ENCODE results near the gene BRSK2.
"Not testable (repeated sequence)": the region's sequence is repeated elsewhere in the genome, so short reads cannot be mapped to it uniquely, and the experiment has no call there.

The BRSK2 gene

DNA sequence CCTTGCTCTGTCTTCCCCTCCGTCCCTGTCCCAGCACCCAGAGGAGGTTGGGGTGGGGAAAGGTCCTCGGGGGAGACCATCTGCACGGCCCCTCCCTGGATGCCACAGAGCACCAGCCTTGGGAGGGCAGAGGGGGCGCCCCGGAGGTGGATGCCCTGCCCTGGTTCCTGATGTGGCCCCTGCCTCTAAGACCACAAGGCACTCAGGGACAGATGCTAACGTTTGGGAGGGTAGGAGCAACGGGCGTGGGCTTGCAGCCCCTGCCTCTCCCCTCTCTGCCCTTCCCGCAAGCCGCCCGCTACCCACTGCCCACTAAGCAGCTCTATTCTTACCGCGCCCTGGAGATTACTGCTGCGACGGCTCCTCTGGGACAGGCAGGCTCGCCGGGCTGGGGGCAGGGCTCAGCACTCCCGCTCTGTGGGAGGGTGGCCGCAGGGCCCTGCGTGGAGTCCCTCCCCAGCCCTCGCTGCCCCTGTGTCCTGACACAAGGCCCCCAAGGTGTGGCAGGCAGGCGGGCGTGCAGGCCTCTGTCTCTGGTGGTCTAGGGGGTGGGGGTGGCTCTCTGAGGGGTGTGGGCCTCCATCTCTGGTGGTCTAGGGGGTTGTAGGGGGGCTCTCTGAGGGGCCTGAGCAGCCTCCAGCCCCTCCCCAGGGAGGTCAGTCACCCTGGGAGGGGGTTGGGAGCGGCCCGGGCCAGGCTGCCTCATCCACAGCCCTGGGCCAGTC, 14.9 kb downstream of the BRSK2 start:
- H3K4me1 Mint-ChIP-seq = no peaks in the 10 kb centered on the region
- no peaks in the 10 kb centered on the region for H3K27me3 Mint-ChIP-seq
- H3K4me3 Mint-ChIP-seq = no peak overlapping the region
- no peaks in the 10 kb centered on the region for H3K9me3 Mint-ChIP-seq
- no peak overlapping the region for H3K27ac Mint-ChIP-seq
- no peaks in the 10 kb centered on the region for H3K36me3 Mint-ChIP-seq

DNA sequence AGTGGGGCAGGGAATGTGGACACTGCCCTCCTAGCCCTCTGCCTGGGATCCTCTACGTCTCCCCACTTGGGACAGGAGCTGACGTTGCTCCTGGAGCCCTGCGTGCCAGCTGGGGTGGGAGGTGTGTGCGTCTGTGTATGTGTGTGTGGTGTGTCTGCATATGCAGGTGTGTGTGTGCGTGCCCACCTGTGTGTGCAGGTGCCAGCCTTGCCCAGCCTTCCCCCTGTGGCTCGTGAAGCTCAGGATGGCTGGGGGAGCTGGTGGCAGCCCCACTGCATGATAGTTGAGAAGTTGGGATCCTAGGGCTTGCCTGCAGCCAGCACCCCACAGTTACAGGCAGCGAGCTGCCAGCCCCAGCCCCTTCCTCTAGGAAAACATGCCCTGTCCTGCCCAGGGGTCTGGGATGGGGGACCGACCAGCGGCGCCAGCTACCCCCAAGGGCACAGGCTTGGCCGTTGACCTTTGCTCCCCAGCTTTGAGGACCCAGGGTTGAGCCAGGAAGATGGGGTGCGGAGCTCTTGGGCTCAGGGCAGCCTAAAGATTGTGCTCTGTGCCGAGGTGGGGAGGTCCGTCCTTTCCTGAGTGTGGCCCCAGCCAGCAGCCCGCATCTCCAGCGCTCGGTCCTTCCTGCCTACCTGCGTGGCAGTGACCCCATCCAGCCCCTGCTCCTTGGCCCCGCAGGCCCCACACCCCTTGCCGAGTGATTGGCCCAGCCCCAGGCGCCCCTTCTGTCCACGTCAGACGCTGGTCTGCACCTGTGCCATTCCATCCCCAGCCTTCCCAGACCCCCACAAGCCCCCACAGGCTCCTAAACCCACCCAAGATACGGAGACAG, 15.7 kb downstream of the BRSK2 start:
- no peak overlapping the region for H3K4me3 Mint-ChIP-seq
- no peaks in the 10 kb centered on the region for H3K9me3 Mint-ChIP-seq

DNA sequence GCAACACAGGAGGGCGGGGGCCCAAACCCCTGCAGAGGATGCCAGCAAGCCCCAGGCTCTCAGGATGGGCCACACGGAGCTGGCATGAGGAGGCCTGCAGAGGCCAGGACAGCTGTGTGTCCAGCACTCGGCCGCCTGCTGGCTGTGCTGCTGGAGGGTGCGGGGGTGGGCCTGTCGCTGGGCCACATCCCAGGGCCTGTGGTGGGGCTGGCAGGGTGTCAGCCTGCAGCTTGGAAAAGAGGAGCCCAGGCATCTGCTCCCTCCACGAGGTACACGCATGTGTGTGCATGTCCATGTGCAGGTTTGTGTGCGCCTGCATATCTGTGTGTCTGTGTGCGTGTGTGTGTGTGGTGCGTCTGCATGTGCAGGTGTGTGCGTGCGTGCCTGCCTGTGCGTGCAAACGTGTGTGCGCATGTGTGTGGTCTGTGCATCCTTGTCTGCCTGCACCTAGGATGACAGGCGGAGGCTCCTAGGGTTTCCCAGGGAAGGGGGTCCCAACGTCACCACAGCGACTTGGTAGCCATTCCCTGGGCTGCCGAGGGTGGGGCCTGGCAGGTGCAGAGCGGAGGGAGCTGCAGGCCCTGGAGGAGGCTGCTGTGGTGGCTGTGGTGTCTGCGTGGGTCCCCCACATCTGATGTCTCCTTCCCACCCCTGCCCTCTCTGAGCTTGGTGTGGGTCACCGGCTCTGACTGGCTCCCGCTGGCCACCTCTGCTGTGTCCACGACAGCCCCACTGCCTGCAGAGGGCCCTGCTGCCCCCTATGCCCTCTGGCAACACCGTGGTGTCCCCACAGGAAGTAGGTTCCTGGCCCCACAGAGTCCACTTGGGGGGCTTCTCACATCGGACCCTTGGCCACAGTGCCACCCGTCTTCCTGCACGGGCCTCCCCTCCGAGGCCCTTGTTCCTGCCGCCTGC, 17.1 kb downstream of the BRSK2 start:
- no peaks in the 10 kb centered on the region for H3K36me3 Mint-ChIP-seq
- no peaks in the 10 kb centered on the region for H3K4me1 Mint-ChIP-seq
- no peaks in the 10 kb centered on the region for H3K9me3 Mint-ChIP-seq
- no peak overlapping the region for H3K27ac Mint-ChIP-seq
- no peak overlapping the region for H3K4me3 Mint-ChIP-seq
- no peaks in the 10 kb centered on the region for H3K27me3 Mint-ChIP-seq

More for the DNA sequence above, 15.7 kb downstream of the BRSK2 start:
- no peaks in the 10 kb centered on the region for H3K27me3 Mint-ChIP-seq
- H3K36me3 Mint-ChIP-seq = no peaks in the 10 kb centered on the region
- no peak overlapping the region for H3K27ac Mint-ChIP-seq
- no peaks in the 10 kb centered on the region for H3K4me1 Mint-ChIP-seq

DNA sequence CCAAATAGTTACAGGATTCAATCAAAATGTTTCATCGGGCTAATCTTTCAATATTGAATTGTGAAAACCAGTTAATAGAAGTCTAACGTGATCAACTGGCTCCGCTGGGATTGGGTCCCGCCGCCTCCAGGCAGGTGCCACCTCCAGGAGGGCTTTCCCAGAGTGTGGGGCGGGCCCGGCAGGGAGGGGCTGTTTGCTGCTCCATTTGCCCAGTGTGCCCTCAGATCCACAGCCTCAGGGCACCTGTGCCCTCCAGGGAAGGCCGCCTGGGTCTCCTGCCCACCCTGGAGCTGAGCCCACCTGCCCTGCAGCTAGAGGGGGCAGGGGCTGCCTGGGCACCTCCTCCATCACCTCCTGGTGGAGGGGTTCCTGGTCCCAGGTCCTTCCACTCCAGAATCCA, 17.9 kb downstream of the BRSK2 start:
- no peaks in the 10 kb centered on the region for H3K36me3 Mint-ChIP-seq
- no peak overlapping the region for H3K27ac Mint-ChIP-seq
- no peaks in the 10 kb centered on the region for H3K4me1 Mint-ChIP-seq
- no peak overlapping the region for H3K4me3 Mint-ChIP-seq
- no peaks in the 10 kb centered on the region for H3K9me3 Mint-ChIP-seq
- no peaks in the 10 kb centered on the region for H3K27me3 Mint-ChIP-seq

DNA sequence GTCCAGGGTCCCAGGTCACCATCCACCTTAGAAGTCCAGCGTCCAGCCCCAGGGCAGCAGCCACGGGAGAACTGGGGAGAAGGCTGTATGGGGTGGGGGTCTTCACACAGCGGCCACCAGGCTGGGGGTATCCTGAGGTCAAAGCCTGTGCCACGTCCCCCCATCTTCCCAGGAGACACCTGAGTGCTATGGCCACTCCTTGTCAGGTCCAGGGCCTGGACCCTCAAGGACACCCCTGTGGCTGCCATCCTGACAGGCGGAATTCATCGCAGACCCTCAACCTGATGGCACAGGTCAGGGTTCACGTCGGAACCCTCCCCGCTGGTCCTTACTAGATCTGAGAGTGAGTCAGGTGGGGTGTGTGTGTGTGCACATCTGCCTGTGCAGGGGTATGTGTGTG, 18.6 kb downstream of the BRSK2 start:
- Mint-ChIP-seq H3K4me3 (no peak overlapping the region), H3K27me3 (no peaks in the 10 kb centered on the region), H3K4me1 (no peaks in the 10 kb centered on the region), H3K36me3 (no peaks in the 10 kb centered on the region), H3K9me3 (no peaks in the 10 kb centered on the region), H3K27ac (no peak overlapping the region)

DNA sequence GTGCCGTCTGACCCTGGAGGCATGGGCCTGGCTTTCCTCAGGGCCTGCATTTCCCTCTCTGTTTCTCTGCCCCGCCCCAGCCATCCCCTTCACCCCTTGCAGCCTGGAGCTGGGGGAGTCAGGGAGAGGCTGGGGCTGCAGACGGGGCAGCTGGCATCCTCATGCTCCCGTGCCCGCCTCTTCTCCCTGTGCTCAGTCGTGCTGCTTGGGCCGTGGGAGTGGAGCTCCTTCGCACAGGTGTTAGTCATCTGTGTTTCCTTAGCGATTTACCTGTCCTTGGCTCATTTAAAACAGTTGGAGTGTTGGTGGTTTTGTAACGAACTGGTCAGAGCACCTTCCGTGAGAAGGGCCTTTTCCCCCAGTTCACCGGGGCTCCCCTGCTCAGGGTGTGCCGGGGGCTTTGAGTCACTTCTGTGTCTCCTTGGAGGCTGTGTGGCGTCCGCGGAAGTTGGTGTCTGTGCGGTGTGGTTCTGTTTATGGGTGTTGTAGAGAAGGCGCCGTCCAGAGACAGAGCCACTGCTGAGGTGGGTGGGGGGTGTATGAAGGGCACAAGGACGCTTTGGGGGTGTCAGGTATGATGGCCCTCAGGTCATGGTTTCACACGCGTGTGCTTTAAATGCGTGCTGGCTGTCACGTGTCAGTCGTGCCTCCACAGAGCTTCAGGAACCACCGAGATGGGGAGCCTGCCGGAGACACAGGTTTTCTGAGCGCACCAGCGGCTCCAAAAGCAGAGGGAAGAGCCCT, 19.5 kb downstream of the BRSK2 start:
- Mint-ChIP-seq H3K27me3 (no peaks in the 10 kb centered on the region), H3K4me3 (no peak overlapping the region), H3K4me1 (no peaks in the 10 kb centered on the region), H3K27ac (no peak overlapping the region), H3K9me3 (no peaks in the 10 kb centered on the region), H3K36me3 (no peaks in the 10 kb centered on the region)

DNA sequence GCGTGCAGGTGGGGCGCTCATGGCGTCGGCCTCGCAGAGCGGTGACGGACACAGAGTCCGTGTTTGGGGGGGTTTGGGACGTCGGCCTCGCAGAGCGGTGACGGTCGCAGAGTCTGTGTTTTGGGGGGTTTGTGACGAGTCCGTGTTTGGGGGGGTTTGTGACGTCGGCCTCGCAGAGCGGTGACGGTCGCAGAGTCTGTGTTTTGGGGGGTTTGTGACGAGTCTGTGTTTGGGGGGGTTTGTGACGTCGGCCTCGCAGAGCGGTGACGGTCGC, 20.1 kb downstream of the BRSK2 start:
- H3K4me1 Mint-ChIP-seq, H3K27me3 Mint-ChIP-seq: not testable (repeated sequence)

DNA sequence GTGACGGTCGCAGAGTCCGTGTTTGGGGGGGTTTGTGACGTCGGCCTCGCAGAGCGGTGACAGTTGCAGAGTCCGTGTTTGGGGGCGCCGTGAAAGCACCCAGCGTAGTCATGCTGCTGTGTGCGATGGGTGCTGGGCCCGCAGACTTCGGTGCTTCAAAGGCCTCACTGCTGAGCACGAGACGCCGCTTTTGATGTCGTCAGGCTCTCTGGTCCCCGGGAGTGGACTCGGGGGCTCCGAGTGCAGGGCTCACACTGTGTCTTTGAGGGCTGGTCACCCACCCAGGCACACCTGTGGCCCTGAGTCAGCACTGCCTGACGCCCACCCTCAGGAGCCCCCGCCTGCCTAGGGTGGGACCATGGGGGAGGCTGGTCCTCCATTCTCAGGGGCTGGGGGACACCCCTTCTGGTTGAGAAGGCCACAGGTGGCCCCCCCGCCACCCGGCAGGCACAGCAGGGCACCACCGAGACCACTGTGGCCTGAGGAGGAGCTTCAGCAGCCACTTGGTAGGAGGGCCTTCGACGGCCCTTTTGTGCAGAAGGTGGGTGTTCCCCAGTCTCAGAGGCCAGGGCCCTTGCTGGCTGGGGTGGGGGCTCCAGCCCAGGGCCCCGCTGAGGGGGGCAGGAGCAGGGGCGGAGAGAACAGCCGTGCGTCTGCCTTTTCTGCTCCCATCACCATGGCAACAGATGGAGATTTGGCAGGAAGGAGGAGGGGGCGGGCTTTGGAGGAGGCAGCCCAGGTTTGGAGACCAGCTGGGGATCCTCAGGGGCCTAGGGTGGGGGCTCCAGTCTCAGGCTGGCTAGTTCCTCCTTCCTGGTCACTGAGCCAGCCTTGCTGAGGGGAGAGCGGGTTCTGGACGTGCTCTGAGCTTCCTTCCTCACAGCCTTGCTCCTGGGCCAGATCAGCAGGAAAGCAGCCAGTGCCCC, 20.9 kb downstream of the BRSK2 start:
- no peaks in the 10 kb centered on the region for H3K4me1 Mint-ChIP-seq
- H3K27me3 Mint-ChIP-seq = no peaks in the 10 kb centered on the region
- no peak overlapping the region for H3K27ac Mint-ChIP-seq
- no peaks in the 10 kb centered on the region for H3K9me3 Mint-ChIP-seq
- no peaks in the 10 kb centered on the region for H3K36me3 Mint-ChIP-seq
- no peak overlapping the region for H3K4me3 Mint-ChIP-seq

More for the DNA sequence above, 20.1 kb downstream of the BRSK2 start:
- not testable (repeated sequence) for H3K4me3 Mint-ChIP-seq, H3K9me3 Mint-ChIP-seq, H3K27ac Mint-ChIP-seq, H3K36me3 Mint-ChIP-seq

DNA sequence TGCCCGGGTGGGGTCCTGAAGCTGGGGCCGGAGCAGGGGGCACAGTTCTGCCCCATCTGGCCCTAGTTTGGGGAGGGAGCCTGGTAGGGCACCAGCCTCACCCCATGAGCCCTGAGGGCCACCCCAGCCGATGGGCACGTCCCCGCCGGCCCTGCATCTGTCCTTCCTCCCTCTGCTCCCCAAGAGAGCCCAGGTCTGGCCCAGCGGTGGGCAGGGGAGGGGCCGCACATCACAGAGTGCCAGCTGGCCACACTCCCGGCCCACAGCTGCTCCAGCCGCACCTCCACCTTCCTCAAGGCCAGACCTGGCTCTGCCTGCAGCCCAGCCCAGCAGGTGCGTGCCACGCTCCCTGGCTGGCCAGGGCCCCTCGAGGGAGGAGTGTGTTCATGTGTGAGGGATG, 21.6 kb downstream of the BRSK2 start:
- no peaks in the 10 kb centered on the region for H3K4me1 Mint-ChIP-seq
- no peaks in the 10 kb centered on the region for H3K9me3 Mint-ChIP-seq
- H3K27ac Mint-ChIP-seq = no peak overlapping the region
- H3K36me3 Mint-ChIP-seq = no peaks in the 10 kb centered on the region
- no peak overlapping the region for H3K4me3 Mint-ChIP-seq
- no peaks in the 10 kb centered on the region for H3K27me3 Mint-ChIP-seq

DNA sequence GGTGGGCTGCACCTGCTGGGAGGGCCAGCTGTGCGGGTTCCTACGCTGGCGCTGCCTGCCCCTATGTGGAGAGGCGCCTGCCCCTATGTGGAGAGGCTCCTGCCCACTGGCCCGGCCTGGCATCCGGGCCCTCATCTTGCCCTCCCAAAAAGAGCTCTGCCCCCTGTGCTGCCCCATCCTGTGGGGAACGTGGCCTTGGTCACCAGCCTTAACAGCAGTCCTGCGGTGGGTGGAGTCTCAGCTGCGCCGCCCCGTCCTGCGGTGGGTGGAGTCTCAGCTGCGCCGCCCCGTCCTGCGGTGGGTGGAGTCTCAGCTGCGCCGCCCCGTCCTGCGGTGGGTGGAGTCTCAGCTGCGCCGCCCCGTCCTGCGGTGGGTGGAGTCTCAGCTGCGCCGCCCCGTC, 22.0 kb downstream of the BRSK2 start:
- H3K9me3 Mint-ChIP-seq, H3K27me3 Mint-ChIP-seq, H3K4me1 Mint-ChIP-seq, H3K4me3 Mint-ChIP-seq, H3K27ac Mint-ChIP-seq, H3K36me3 Mint-ChIP-seq: not testable (repeated sequence)

DNA sequence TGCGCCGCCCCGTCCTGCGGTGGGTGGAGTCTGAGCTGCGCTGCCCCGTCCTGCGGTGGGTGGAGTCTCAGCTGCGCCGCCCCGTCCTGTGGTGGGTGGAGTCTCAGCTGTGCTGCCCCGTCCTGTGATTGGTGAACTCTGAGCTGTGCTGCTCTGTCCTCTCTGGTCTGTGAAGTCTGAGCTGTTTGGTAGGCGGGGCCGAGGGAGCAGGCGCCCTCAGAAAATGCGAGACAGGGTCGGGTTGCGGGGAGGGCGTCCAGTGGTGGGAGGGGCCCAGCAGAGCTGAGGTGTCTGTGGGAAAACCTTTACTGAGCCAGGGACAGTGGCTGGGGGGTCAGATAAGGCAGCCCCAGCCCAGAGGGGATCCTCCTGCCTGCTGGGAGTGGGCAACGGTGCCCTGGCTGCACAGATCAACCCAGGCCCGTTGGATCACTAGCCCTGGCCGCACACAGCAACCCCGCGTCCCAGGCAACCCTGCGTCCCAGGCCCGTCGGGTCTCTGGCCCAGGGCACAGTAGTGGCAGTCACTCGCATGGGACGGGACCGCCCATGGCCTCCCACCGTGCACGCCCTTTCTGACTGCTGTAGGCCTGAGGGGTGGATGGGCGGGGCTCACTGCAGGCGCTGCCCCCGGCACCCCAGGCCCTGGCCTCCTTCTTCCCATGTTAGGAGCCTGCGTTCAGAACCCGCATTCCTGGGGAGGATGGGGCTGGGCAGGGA, 22.8 kb downstream of the BRSK2 start:
- H3K9me3 Mint-ChIP-seq = no peaks in the 10 kb centered on the region
- H3K4me1 Mint-ChIP-seq = no peaks in the 10 kb centered on the region
- no peaks in the 10 kb centered on the region for H3K27me3 Mint-ChIP-seq
- H3K27ac Mint-ChIP-seq = no peak overlapping the region
- no peaks in the 10 kb centered on the region for H3K36me3 Mint-ChIP-seq
- H3K4me3 Mint-ChIP-seq = no peak overlapping the region

DNA sequence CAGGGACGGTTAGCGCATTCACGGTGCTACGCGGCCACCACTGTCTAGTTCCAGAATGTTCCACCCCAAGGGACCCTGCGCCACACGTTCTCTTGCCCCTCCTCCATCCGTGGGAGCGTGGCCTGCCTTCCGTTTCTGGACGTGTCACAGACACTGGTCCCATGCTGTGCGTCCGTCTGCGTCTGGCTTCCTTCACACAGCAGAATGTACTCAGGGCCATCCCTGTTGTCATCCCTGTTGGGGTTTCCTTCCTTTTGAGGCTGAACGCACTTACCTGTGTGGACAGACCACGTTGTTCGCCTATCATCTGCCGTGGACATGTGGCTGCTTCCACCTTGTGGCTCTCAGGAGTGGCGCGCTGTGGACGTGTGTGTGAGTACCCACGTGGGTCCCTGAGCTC, 24.9 kb downstream of the BRSK2 start:
- no peaks in the 10 kb centered on the region for H3K4me1 Mint-ChIP-seq
- no peaks in the 10 kb centered on the region for H3K9me3 Mint-ChIP-seq
- H3K4me3 Mint-ChIP-seq = no peak overlapping the region
- peaks cover 3% of the 10 kb centered on the region for H3K36me3 Mint-ChIP-seq
- no peak overlapping the region for H3K27ac Mint-ChIP-seq
- no peaks in the 10 kb centered on the region for H3K27me3 Mint-ChIP-seq

DNA sequence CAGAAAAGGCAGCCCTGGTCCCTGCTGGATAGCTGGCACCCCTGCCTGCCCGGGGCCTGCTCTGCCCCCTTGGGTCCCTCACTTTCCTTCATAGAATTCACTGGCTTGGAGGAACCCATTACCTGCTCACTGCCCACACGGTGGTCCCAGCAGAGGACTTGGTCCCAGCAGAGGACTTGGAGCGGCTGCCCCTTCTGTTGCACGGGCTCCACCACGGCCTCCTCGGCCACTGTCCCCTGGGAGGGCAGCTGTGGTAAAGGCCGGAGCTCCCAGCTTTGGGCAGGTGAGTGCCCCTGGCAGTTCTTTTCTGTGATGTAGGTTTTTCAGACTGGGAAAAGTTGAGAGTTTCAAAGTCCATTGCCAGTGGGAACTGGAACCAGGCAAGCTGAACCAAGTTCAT, 25.9 kb downstream of the BRSK2 start:
- Mint-ChIP-seq H3K4me1 (no peaks in the 10 kb centered on the region), H3K9me3 (no peaks in the 10 kb centered on the region), H3K27me3 (no peaks in the 10 kb centered on the region), H3K4me3 (no peak overlapping the region), H3K36me3 (peaks cover 3% of the 10 kb centered on the region), H3K27ac (no peak overlapping the region)

DNA sequence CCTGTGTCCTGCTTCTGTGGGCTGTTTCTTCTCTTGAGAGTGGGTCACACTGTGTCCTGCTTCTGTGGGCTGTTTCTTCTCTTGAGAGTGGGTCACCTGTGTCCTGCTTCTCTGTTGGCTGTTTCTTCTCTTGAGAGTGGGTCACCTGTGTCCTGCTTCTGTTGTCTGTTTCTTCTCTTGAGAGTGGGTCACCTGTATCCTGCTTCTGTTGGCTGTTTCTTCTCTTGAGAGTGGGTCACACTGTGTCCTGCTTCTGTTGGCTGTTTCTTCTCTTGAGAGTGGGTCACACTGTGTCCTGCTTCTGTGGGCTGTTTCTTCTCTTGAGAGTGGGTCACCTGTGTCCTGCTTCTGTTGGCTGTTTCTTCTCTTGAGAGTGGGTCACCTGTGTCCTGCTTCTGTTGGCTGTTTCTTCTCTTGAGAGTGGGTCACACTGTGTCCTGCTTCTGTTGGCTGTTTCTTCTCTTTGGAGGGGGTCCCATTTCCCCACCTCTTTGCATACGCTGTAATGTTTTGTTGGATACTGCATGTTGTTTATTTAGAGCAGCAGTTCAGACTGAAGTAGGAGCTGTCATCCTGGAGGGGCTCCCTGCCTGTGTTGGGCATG, 28.6 kb downstream of the BRSK2 start:
- peak overlapping the region; percentile 35 for H3K27ac Mint-ChIP-seq
- H3K4me3 Mint-ChIP-seq, H3K27me3 Mint-ChIP-seq, H3K36me3 Mint-ChIP-seq, H3K9me3 Mint-ChIP-seq, H3K4me1 Mint-ChIP-seq: not testable (repeated sequence)
